AG04449 (cell line): ENCODE measurements around the gene PXYLP1.

Experiments
- CTCF ChIA-PET: fragments of 350-600 bp; formaldehyde crosslinking; extraction: SDS; loops from one replicate; lab custom pipeline; 2021; ENCODE audit warnings: antibody characterized with exemption; lab: Yijun Ruan, JAX
- POLR2A ChIA-PET: fragments of 400-600, 350-600 bp; formaldehyde crosslinking; extraction: SDS; loops from one replicate; lab custom pipeline; 2020; ENCODE audit warnings: antibody characterized with exemption, inconsistent platforms; lab: Yijun Ruan, JAX
- DNase-seq: peaks from one replicate; pipeline ENCODE4 v3.0.0-alpha.2; 2010; ENCODE audit warnings: low read depth, low spot score
- H3K4me3 ChIP-seq: 2 replicates; pipeline ENCODE4 v1.5.1; 2011; ENCODE audit warnings: low read depth, mild to moderate bottlenecking, control low read depth, low read length
- TF ChIP-seq, protein P1 (sequence below): IDR thresholded peaks from one replicate; pipeline ENCODE4 v1.5.1; 2011; ENCODE audit warnings: mild to moderate bottlenecking, moderate library complexity, low read length, control low read depth, inconsistent platforms; ENCODE audit not compliant: insufficient read depth; ENCODE audit errors: missing control alignments

Gene PXYLP1

DNA sequence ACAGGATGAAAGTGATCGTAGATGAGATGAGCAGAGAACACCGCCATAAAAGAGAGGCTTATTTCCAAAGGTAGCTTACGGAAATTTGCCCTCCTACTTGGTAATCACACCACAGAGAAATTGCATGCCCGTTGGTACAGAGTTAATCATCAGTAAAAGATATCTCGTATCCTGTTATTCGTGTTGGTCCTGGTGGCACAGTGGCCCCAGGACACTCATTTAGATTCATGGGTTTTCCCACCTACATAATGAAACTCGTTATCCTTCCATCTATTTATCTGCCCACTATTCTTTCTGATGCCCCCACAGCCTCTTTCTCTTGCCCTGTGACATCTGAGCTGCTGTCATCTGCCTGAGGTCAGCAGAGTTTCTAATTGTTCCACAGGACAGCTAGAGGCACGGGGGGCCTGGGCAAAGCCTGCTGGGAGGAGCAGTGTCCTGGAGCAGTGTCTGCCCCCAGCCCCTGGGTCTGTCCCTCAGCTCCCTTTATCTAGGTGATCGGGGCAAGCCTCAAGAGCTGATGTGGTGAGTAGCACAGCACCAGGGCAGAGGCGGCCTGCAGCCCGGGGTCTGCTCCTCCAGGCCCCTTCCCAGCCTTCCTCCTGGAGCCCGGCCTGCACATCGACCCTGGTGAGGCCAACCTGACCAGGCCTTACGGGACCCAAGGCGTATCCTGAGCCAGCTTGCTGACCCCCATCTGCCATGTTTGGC lies 42.2 kb downstream of the PXYLP1 start:
- CTCF ChIA-PET = interaction anchor here (0.7 to 1.5 kb wide), 5 partner anchors 11 to 177 kb away, joined by 3 to 4 read pairs (median 3); no protein-coding TSS in a partner anchor
- TF ChIP-seq, protein P1, sequence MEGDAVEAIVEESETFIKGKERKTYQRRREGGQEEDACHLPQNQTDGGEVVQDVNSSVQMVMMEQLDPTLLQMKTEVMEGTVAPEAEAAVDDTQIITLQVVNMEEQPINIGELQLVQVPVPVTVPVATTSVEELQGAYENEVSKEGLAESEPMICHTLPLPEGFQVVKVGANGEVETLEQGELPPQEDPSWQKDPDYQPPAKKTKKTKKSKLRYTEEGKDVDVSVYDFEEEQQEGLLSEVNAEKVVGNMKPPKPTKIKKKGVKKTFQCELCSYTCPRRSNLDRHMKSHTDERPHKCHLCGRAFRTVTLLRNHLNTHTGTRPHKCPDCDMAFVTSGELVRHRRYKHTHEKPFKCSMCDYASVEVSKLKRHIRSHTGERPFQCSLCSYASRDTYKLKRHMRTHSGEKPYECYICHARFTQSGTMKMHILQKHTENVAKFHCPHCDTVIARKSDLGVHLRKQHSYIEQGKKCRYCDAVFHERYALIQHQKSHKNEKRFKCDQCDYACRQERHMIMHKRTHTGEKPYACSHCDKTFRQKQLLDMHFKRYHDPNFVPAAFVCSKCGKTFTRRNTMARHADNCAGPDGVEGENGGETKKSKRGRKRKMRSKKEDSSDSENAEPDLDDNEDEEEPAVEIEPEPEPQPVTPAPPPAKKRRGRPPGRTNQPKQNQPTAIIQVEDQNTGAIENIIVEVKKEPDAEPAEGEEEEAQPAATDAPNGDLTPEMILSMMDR = no peak
- no peak for DNase-seq
- POLR2A ChIA-PET = interaction anchor here (0.9 kb wide), 1 partner anchor 29 kb away, joined by 3 read pairs; no protein-coding TSS in a partner anchor
- no peak overlapping the region for H3K4me3 ChIP-seq

DNA sequence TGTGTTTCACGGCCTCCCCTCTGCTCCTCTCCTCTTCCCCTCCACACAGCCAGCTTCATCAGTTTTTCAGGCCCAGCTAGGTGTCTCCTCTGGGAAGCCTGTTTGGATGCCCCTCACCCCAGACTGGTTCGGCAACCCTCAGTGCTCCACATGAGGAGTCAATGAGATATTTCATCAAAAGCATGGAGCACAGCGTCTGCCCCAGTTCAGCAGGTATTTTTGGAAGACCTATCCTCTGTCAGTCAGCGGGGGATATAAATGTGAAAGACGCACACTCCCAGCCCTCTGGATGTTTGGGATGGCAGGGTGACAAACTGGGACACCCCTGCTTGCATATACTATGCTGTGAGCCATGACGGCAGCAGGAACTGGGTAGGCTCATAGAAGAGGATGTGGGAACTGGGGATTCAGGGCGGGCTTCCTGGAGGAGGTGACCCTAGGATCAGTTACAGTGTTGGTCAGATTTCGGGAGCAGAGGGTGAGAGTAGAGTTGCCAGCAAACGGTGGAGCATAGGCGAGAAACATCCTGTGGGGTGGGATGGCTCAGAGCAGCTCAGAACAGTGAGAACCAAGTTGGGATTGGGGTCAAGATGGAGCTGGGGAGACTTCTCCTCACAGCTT lies 42.9 kb downstream of the PXYLP1 start:
- POLR2A ChIA-PET = interaction anchor here (0.9 kb wide), 1 partner anchor 28 kb away, joined by 3 read pairs; no protein-coding TSS in a partner anchor
- DNase-seq = no peak
- H3K4me3 ChIP-seq = no peak overlapping the region
- TF ChIP-seq, protein P1 = no peak
- CTCF ChIA-PET = interaction anchor here (0.9 to 1.2 kb wide), 4 partner anchors 12 to 176 kb away, joined by 3 to 4 read pairs (median 3); partner anchors contain the start of gene PXYLP1

DNA sequence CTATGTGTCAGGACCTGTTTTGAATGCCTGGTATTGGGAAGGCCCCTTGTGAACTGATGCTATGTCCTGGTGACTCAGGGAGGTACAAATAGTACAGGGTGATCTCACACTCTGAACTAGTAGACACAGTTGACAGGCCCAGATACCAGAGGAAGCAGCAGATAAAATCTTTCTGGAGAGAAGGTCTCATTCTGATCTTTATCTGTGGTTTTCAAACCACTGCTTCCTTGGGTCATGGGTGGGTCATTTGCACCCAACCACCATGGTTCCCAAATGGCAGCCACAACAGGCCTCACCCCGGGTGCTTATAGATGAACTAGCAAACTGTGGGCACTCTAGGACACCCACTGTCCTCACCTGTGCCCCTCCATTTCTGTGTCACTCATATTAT lies 43.4 kb downstream of the PXYLP1 start:
- DNase-seq = no peak
- POLR2A ChIA-PET = no interaction called here
- TF ChIP-seq, protein P1 = no peak
- H3K4me3 ChIP-seq = no peak overlapping the region
- CTCF ChIA-PET = interaction anchor here (1.0 to 1.2 kb wide), 2 partner anchors 13 to 43 kb away, joined by 3 read pairs; partner anchors contain the start of gene PXYLP1

DNA sequence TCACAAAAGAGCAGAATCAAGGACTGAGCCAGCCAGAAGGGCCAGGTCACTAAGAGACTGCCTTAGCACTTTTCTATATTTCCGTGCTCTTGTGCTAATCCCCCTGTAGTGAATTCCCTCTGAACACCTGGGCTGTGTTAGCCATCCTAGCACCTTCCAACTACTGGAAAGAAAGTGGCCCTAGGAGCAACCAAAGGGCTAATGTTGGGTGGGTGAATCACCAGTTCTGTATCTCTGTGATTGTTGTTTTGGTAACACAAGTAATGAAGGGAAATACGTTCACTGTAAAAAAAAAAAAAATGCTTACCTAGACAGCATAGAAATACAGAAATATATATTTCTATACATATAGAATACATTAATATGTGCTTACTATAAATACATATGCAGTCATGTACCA lies 43.9 kb downstream of the PXYLP1 start:
- CTCF ChIA-PET = interaction anchor here (1.0 kb wide), 1 partner anchor 44 kb away, joined by 3 read pairs; the partner anchor contains the start of gene PXYLP1
- DNase-seq = no peak
- POLR2A ChIA-PET = no interaction called here
- TF ChIP-seq, protein P1 = no peak
- no peak overlapping the region for H3K4me3 ChIP-seq

DNA sequence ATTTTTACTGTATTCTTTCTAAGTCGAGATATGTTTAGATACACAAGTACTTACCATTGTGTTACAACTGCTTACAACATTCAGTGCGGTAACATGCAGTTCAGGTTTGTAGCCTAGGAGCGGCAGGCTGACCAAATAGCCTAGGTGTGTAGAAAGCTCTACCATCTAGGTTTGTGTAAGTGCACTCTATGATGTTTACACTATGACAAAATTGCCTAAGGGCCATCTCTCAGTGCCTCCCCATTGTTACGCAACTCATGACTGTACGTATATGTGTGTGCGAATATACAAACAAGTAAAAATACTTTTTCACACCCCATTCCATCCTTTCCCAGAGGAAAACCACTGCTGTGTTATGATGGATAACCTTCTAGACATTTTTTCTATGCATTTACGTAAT lies 44.3 kb downstream of the PXYLP1 start:
- CTCF ChIA-PET = no interaction called here
- POLR2A ChIA-PET = no interaction called here
- no peak overlapping the region for H3K4me3 ChIP-seq
- DNase-seq = no peak
- TF ChIP-seq, protein P1 = no peak

DNA sequence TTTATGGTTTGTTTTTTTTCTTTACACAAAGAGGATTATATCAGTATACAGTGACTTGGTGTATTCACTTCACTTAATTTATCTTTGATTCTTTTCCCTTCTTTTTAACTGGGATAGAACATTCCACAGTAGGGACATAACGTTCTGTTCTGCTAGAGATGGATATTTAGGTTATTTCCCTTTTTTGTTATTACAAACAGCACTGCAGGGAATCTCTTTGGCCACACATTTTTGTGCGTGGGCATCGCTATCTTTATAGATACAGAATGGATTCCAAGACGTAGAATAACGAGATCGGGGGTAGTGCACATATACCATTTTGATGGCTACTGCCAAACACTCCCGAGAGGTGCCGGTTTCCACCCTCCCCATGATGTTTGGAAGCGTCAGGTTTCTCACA lies 44.8 kb downstream of the PXYLP1 start:
- DNase-seq = no peak
- ChIA-PET POLR2A (no interaction called here), CTCF (no interaction called here)
- TF ChIP-seq, protein P1 = no peak
- no peak overlapping the region for H3K4me3 ChIP-seq
